Loucy (cell line): ENCODE measurements around the gene ITPRIP.

Experiments
- EZH2phosphoT487 ChIP-seq: fragments of 200-600 bp; IDR thresholded peaks from 2 replicates; pipeline ENCODE4 v1.6.1; 2018; ENCODE audit warnings: antibody characterized with exemption, mild to moderate bottlenecking, moderate library complexity, borderline replicate concordance
- TF ChIP-seq, protein P1 (sequence below): fragments of 200-600 bp; sonication (generic); conservative IDR thresholded peaks from 2 replicates; pipeline ENCODE4 v1.5.1; 2014; ENCODE audit warnings: mild to moderate bottlenecking, antibody characterized with exemption, low read length

DNA sequence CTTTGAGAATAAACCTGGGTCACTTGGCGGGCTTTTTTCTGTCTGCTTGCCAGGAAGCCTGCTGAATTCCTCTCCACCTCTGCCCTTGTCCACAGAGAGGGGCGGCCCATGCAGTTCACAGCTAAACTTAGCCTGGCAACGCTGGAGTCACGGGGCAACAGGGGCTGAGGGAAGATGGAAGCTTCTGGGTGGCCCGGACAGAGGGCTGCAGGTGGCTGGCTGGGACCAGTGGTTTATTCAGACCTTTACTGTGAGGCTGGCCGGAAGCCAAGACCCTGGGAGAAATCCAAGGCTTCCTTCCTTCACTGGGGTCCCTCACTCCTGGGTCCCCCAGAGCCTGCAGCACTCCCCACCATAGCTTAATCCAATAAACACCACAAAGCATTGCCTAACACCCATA, 17.0 kb downstream of the ITPRIP start:
- TF ChIP-seq, protein P1, sequence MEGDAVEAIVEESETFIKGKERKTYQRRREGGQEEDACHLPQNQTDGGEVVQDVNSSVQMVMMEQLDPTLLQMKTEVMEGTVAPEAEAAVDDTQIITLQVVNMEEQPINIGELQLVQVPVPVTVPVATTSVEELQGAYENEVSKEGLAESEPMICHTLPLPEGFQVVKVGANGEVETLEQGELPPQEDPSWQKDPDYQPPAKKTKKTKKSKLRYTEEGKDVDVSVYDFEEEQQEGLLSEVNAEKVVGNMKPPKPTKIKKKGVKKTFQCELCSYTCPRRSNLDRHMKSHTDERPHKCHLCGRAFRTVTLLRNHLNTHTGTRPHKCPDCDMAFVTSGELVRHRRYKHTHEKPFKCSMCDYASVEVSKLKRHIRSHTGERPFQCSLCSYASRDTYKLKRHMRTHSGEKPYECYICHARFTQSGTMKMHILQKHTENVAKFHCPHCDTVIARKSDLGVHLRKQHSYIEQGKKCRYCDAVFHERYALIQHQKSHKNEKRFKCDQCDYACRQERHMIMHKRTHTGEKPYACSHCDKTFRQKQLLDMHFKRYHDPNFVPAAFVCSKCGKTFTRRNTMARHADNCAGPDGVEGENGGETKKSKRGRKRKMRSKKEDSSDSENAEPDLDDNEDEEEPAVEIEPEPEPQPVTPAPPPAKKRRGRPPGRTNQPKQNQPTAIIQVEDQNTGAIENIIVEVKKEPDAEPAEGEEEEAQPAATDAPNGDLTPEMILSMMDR: no peak
- no peak for TF ChIP-seq EZH2phosphoT487
